HepG2 (cell line): ENCODE measurements around the gene ARVCF. TPM values are rescaled to one million over a fixed set of nuclear protein-coding genes. Genes with fewer than 3 reads are reported as not detected.
A peak's percentile ranks its signal among the peaks of the same experiment; 100 is the strongest.

ENCODE experiments used
- ATF1 ChIP-seq: IDR thresholded peaks from 2 replicates; pipeline ENCODE4 v1.6.1; 2016; ENCODE audit warnings: mild to moderate bottlenecking, control low read depth
- ETV5 ChIP-seq: IDR thresholded peaks from 2 replicates; pipeline ENCODE4 v1.6.1; 2018; ENCODE audit warnings: missing biosample characterization, missing genetic modification reagents, inconsistent platforms, borderline replicate concordance
- KDM4B ChIP-seq: sonication (generic); formaldehyde crosslinking; IDR thresholded peaks from 2 replicates; pipeline ENCODE4 v1.4.0; 2020; ENCODE audit warnings: missing genetic modification reagents
- MED8 ChIP-seq: sonication (generic); formaldehyde crosslinking; IDR thresholded peaks from 2 replicates; pipeline ENCODE4 v1.8.1; 2023; ENCODE audit warnings: mild to moderate bottlenecking, missing genetic modification reagents; ENCODE audit not compliant: insufficient replicate concordance
- RBFOX2 ChIP-seq: fragments of 200-400 bp; formaldehyde crosslinking; IDR thresholded peaks from 2 replicates; pipeline ENCODE4 v1.6.1; 2017; ENCODE audit warnings: low read depth, mild to moderate bottlenecking, low read length
- SALL1 ChIP-seq: sonication (generic); formaldehyde crosslinking; IDR thresholded peaks from 2 replicates; pipeline ENCODE4 v1.8.0; 2022; ENCODE audit warnings: mild to moderate bottlenecking, missing genetic modification reagents
- TBL1XR1 ChIP-seq: fragments of 150-350 bp; IDR thresholded peaks from 2 replicates; pipeline ENCODE4 v1.6.1; 2014; ENCODE audit warnings: borderline replicate concordance, low read length; ENCODE audit not compliant: partially characterized antibody
- TIGD3 ChIP-seq: sonication (generic); formaldehyde crosslinking; IDR thresholded peaks from 2 replicates; pipeline ENCODE4 v1.5.1; 2020; ENCODE audit warnings: mild to moderate bottlenecking, missing genetic modification reagents, borderline replicate concordance
- YEATS2 ChIP-seq: sonication (generic); formaldehyde crosslinking; IDR thresholded peaks from 2 replicates; pipeline ENCODE4 v1.4.0; 2020; ENCODE audit warnings: missing genetic modification reagents, borderline replicate concordance
- ZEB1 ChIP-seq: IDR thresholded peaks from 2 replicates; pipeline ENCODE4 v1.6.1; 2012; ENCODE audit warnings: mild to moderate bottlenecking, low read depth, inconsistent platforms; ENCODE audit not compliant: insufficient replicate concordance
- ZFP90 ChIP-seq: sonication (generic); formaldehyde crosslinking; IDR thresholded peaks from 2 replicates; pipeline ENCODE4 v1.8.0; 2022; ENCODE audit warnings: missing genetic modification reagents, mild to moderate bottlenecking, inconsistent platforms, borderline replicate concordance
- ZIK1 ChIP-seq: sonication (generic); formaldehyde crosslinking; IDR thresholded peaks from 2 replicates; pipeline ENCODE4 v1.5.0; 2020; ENCODE audit warnings: mild to moderate bottlenecking, low read depth, missing genetic modification reagents, borderline replicate concordance
- ZNF136 ChIP-seq: sonication (generic); formaldehyde crosslinking; IDR thresholded peaks from 2 replicates; pipeline ENCODE4 v1.8.1; 2022; ENCODE audit warnings: low read depth, mild to moderate bottlenecking, moderate library complexity, missing genetic modification reagents
- ZNF333 ChIP-seq: sonication (generic); formaldehyde crosslinking; IDR thresholded peaks from 2 replicates; pipeline ENCODE4 v1.4.0; 2020; ENCODE audit warnings: mild to moderate bottlenecking, missing genetic modification reagents, borderline replicate concordance
- ZNF354B ChIP-seq: sonication (generic); formaldehyde crosslinking; IDR thresholded peaks from 2 replicates; pipeline ENCODE4 v1.8.0; 2022; ENCODE audit warnings: mild to moderate bottlenecking, missing genetic modification reagents
- ZNF513 ChIP-seq: sonication (generic); formaldehyde crosslinking; conservative IDR thresholded peaks from 2 replicates; pipeline ENCODE4 v1.5.0; 2020; ENCODE audit warnings: missing genetic modification reagents
- ZZZ3 ChIP-seq: sonication (generic); formaldehyde crosslinking; IDR thresholded peaks from 2 replicates; pipeline ENCODE4 v1.4.0; 2020; ENCODE audit warnings: missing genetic modification reagents, mild to moderate bottlenecking, borderline replicate concordance
- polyA plus RNA-seq, 8 experiments: library from polyadenylated mRNA; depleted of rRNA in 3 of 8; stranded (reverse) in 7 of 8; unstranded in 1 of 8; fragments of >200 nt; fragmentation: Illumina TruSeq in 4 of 8; extraction: Trizol in 4 of 8; gene quantifications; 2 replicates each; pipeline versions ENCODE4 v1.2.1 to v1.2.3, GENCODE V29; 2011 to 2016; ENCODE audit warnings: low read depth in 4 of 8, missing spikeins in 1 of 8, mixed read lengths in 1 of 8; ENCODE audit not compliant: insufficient read depth in 1 of 8
- total RNA-seq, 5 experiments: library from RNA; depleted of rRNA; stranded (reverse); fragments of >200 nt; fragmentation: Illumina TruSeq; extraction: Trizol; gene quantifications; 2 replicates each; pipeline ENCODE4 v1.2.3, GENCODE V29; 2016; ENCODE audit warnings: low read depth in 1 of 5
- TF ChIP-seq, protein P1 (sequence below): sonication (generic); formaldehyde crosslinking; IDR thresholded peaks from 2 replicates; pipeline ENCODE4 v1.8.0; 2022; ENCODE audit warnings: mild to moderate bottlenecking, missing genetic modification reagents, moderate library complexity
- TF ChIP-seq, protein P2 (sequence below): sonication (generic); formaldehyde crosslinking; IDR thresholded peaks from 2 replicates; pipeline ENCODE4 v1.4.0; 2020; ENCODE audit warnings: missing genetic modification reagents, borderline replicate concordance
- TF ChIP-seq, protein P3 (sequence below): sonication (generic); formaldehyde crosslinking; IDR thresholded peaks from 2 replicates; pipeline ENCODE4 v1.8.0; 2022; ENCODE audit warnings: missing genetic modification reagents, mild to moderate bottlenecking, moderate library complexity, borderline replicate concordance

Gene ARVCF
- total and polyA plus RNA-seq, 2 of the 13 experiments (the other 11 are each of a cell fraction or from before 2014, with no cell fraction given): 16.4 to 17.7 TPM

GRCh38 chr22:19942157-19943081, 74.2 kb downstream of the ARVCF start (continued):
- TF ChIP-seq, protein P1, sequence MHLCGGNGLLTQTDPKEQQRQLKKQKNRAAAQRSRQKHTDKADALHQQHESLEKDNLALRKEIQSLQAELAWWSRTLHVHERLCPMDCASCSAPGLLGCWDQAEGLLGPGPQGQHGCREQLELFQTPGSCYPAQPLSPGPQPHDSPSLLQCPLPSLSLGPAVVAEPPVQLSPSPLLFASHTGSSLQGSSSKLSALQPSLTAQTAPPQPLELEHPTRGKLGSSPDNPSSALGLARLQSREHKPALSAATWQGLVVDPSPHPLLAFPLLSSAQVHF: no peak
- no peak for TF ChIP-seq MED8 (CRISPR knock-in tag)
- no peak for TF ChIP-seq RBFOX2
- 0 out of 2 replicates have a peak, but pooled peaks have one; percentile 49 for TF ChIP-seq ZNF333 (CRISPR knock-in tag)
- TF ChIP-seq ZZZ3 (CRISPR knock-in tag): no peak
- no peak for TF ChIP-seq TBL1XR1
- TF ChIP-seq ZEB1: peak; percentile 55
- no peak for TF ChIP-seq ZNF136 (CRISPR knock-in tag)
- TF ChIP-seq, protein P2, sequence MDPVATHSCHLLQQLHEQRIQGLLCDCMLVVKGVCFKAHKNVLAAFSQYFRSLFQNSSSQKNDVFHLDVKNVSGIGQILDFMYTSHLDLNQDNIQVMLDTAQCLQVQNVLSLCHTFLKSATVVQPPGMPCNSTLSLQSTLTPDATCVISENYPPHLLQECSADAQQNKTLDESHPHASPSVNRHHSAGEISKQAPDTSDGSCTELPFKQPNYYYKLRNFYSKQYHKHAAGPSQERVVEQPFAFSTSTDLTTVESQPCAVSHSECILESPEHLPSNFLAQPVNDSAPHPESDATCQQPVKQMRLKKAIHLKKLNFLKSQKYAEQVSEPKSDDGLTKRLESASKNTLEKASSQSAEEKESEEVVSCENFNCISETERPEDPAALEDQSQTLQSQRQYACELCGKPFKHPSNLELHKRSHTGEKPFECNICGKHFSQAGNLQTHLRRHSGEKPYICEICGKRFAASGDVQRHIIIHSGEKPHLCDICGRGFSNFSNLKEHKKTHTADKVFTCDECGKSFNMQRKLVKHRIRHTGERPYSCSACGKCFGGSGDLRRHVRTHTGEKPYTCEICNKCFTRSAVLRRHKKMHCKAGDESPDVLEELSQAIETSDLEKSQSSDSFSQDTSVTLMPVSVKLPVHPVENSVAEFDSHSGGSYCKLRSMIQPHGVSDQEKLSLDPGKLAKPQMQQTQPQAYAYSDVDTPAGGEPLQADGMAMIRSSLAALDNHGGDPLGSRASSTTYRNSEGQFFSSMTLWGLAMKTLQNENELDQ: no peak
- TF ChIP-seq ATF1 (CRISPR knock-in tag): no peak
- TF ChIP-seq ZIK1 (CRISPR knock-in tag): no peak
- TF ChIP-seq, protein P3, sequence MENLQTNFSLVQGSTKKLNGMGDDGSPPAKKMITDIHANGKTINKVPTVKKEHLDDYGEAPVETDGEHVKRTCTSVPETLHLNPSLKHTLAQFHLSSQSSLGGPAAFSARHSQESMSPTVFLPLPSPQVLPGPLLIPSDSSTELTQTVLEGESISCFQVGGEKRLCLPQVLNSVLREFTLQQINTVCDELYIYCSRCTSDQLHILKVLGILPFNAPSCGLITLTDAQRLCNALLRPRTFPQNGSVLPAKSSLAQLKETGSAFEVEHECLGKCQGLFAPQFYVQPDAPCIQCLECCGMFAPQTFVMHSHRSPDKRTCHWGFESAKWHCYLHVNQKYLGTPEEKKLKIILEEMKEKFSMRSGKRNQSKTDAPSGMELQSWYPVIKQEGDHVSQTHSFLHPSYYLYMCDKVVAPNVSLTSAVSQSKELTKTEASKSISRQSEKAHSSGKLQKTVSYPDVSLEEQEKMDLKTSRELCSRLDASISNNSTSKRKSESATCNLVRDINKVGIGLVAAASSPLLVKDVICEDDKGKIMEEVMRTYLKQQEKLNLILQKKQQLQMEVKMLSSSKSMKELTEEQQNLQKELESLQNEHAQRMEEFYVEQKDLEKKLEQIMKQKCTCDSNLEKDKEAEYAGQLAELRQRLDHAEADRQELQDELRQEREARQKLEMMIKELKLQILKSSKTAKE (CRISPR knock-in tag): peak; percentile 36; the same call in 1 of the 2 replicates
- no peak for TF ChIP-seq TIGD3 (CRISPR knock-in tag)
- TF ChIP-seq ZFP90 (CRISPR knock-in tag): no peak
- TF ChIP-seq ZNF513 (CRISPR knock-in tag): no peak
- TF ChIP-seq SALL1: peak; percentile 36; the same call in 1 of the 2 replicates
- TF ChIP-seq YEATS2 (CRISPR knock-in tag): no peak
- no peak for TF ChIP-seq KDM4B (CRISPR knock-in tag)
- no peak for TF ChIP-seq ZNF354B (CRISPR knock-in tag)
- TF ChIP-seq ETV5 (CRISPR knock-in tag): no peak; the same call in 1 of the 2 replicates
